Hepatocyte (in vitro differentiated cells): Measurements from ENCODE around the gene CAST.

ENCODE experiments used
- EZH2 ChIP-seq: fragments of 200-600 bp; sonication (generic); IDR thresholded peaks from 2 replicates; pipeline ENCODE4 v1.6.1; 2016; ENCODE audit warnings: antibody characterized with exemption, mild to moderate bottlenecking, borderline replicate concordance
- EZH2phosphoT487 ChIP-seq: fragments of 200-600 bp; sonication (generic); IDR thresholded peaks from one replicate; pipeline ENCODE4 v1.6.1; 2018; ENCODE audit warnings: antibody characterized with exemption, mild to moderate bottlenecking, low read depth, moderate library complexity; ENCODE audit not compliant: unreplicated experiment, severe bottlenecking
- TF ChIP-seq, protein P1 (sequence below): fragments of 200-600 bp; sonication (generic); IDR thresholded peaks from 2 replicates; pipeline ENCODE4 v1.5.1; 2016; ENCODE audit warnings: antibody characterized with exemption, mild to moderate bottlenecking; ENCODE audit not compliant: poor library complexity

DNA sequence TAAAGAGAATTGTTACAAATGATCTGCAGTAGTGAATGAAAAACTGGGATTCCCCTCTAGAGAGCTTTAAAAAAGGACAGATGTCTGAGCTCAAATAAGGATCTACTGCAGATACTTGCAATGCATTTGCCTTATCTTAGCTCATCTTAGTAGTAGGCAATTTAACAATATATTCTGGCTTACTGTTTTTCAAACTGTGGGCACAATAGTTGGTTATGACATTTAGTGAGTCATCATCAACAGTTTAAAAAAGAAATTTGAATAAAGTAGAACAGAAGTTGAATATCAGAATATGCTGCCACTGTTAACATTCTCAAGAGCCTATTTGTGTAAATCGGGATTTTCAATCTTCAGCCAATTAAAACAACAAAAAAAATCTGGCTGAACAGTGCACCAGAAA, 6.7 kb upstream of the CAST start:
- TF ChIP-seq, protein P1, sequence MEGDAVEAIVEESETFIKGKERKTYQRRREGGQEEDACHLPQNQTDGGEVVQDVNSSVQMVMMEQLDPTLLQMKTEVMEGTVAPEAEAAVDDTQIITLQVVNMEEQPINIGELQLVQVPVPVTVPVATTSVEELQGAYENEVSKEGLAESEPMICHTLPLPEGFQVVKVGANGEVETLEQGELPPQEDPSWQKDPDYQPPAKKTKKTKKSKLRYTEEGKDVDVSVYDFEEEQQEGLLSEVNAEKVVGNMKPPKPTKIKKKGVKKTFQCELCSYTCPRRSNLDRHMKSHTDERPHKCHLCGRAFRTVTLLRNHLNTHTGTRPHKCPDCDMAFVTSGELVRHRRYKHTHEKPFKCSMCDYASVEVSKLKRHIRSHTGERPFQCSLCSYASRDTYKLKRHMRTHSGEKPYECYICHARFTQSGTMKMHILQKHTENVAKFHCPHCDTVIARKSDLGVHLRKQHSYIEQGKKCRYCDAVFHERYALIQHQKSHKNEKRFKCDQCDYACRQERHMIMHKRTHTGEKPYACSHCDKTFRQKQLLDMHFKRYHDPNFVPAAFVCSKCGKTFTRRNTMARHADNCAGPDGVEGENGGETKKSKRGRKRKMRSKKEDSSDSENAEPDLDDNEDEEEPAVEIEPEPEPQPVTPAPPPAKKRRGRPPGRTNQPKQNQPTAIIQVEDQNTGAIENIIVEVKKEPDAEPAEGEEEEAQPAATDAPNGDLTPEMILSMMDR: no peak
- TF ChIP-seq EZH2 (no peak), EZH2phosphoT487 (no peak)
